NOMO-1 treated with DMSO at 0.1 percent for 48 hours (cell line): ENCODE data around the gene TCERG1L.
"Not testable (repeated sequence)": the region's sequence is repeated elsewhere in the genome, so short reads cannot be mapped to it uniquely, and the experiment has no call there.

ENCODE experiments used
- DNase-seq: peaks from one replicate; lab custom pipeline; 2025; ENCODE audit not compliant: unreplicated experiment; lab: John Stamatoyannopoulos, UW

Gene TCERG1L

DNA sequence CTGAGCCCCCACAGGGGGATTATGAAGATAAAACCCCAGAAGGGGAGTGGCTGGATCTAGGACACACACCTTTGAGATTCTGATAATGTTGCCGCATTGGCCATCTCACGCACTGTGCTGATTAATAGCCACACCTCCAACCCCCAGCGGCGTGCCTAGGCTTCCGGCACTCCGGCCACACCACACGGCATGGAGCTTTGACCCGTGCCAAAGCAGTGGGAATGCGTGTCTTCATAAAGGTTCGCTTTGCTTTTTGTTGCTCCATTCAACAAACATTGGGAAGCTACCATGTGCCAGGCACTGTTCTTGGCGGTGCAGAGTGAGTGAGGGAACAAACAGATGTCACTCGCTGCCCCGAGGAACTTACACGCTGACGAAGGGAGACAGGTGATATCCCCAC is 117.6 kb downstream of the TCERG1L start:
- no peak for DNase-seq

DNA sequence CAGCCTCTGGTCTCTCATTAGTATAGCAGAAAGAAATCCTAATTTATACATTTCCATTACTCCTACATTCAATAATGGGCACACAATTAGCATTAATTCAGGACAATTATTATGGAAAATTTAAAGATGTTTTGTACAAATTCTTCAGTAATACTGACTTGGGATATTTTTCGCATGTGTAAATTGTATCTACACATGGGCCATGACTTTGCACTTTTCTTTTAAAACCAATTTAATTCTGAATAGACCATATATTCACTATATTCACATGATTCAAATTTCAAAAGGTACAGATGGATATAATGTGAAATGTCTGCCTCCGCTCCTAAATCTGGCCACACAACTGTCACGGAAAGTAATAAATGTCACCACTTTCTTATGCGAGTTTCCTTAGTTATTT is 123.0 kb downstream of the TCERG1L start:
- no peak for DNase-seq

DNA sequence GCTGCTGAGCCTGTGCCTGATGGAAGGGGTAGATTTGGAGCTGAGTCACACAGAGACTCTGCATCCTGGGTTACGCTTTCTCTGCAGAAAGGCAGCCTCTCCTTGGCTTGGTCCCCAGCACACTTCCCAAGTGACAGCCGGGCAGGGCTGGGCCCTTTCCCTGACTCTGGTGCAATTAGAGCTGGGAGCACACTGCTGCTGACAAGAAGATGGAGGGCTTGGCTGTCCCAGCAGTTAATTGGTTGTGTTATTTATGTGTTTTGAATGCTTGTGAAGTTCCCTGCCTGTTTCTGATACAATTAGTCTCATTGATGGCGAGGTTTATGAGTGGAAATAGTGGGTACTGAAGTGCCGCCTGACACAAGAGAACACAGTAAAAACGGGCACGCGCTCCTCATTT is 123.6 kb downstream of the TCERG1L start:
- DNase-seq, result no peak

DNA sequence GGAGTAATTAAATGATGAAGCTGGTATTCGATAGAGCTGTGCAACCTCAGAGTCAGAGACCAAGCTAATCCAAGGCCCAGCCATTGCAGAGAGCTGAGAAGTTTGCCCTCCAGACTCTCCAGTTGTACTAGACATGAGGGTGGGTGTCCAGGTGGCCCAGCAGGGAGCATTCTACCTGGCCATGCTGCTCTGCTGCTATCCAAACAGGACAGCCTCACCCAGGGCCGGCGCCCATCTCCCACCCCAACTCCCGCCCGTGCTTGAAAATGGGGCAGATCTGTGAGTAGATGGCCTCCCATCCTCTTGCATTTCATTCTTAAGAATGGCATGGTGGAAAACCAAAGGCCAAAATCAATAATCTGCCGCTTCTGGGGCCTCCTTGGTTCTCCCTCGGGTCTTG is 124.2 kb downstream of the TCERG1L start:
- no peak for DNase-seq

DNA sequence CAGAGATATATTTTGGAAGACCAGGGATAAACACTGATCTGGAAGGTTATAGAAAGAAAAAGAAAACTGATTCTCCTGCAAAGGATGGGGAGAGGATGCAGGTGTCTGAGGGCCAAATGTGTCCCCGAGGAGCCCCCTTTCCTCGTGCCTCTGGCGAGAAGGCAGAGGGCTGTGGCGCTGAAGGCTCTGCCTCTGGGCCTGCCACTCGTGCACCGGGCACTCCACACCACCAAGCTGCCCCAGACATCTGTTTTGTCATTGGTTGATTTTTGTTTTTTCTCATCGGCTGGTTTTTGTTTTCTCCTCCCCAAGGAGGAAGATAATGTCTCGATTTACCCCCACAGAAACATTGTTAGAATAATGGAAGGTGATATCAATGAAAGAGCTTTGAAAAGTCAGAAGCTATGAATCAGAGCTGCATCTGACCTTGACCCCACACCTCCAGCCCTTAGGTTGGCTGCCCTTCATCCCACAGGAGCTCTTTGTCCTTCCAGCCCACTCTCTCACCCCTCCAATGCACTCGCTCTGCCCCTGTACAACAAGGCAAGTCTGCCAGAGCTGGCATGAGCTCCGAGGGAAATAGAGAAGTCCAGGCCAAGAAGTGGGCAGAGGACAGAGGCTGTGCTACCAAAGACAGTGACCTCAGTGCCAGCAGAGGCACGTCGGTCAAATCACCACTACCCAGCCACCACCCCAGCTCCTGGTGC is 124.8 kb downstream of the TCERG1L start:
- no peak for DNase-seq

DNA sequence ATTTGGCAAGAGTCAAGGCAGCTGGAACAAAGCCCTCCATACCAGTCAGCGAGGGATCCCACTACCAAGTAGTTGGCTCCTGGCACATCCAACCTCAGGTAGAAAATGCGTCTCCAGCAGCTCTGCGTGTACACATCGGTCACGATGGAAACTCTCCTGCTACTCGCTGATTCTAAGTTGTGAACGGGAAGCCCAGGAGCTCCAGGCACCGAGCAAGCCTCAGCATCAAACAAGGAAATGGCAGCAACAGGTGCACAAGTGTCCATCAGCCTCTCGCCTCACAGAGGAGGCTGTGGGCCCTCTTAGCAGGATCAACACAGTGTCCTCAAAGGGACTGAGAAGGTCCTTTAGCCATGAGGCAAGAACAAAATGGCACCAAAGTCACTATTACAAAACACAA is 127.0 kb downstream of the TCERG1L start:
- DNase-seq, result no peak

DNA sequence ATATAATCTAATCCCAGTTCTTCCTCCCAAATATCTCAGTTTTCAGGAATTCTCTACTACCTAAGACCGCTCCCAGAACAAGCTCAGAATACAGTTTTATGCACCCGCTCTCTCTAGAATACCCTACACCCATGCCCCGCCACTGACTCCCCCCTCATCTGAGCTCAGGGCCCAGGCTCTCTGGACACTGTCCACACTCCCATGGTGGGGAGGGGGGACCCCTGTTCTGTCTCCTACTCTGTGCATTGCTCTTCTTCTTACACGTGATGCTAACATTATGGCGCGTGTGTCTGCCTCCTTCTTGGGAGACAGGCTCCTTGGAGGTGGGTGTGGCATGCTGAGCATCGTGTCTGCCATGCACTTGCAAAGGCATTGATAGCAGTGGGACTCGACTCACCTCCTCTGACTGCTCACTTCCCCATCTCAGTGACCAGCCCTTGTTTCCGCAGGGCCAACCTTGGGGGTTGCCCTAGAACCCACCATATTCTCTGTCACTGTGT is 127.9 kb downstream of the TCERG1L start:
- no peak for DNase-seq

DNA sequence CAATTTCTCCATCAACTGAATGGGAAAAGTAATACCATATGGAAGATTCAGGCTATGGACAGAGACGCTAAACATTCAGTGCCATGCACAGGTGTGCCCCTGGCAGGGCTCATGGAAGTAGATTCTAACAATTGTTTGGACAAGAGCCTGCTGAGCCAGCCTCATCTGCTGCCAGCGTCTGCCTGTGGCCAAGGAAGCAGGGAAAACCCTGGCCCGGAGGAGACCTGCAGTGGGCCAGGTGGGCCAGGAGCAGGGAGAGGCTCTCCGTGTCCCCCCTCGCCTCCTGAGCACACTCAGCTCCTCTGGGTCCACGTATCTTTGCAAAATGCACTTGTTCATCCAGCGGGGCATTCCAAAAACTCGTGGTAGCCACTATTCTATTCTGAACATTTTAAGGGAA is 130.1 kb downstream of the TCERG1L start:
- no peak for DNase-seq

DNA sequence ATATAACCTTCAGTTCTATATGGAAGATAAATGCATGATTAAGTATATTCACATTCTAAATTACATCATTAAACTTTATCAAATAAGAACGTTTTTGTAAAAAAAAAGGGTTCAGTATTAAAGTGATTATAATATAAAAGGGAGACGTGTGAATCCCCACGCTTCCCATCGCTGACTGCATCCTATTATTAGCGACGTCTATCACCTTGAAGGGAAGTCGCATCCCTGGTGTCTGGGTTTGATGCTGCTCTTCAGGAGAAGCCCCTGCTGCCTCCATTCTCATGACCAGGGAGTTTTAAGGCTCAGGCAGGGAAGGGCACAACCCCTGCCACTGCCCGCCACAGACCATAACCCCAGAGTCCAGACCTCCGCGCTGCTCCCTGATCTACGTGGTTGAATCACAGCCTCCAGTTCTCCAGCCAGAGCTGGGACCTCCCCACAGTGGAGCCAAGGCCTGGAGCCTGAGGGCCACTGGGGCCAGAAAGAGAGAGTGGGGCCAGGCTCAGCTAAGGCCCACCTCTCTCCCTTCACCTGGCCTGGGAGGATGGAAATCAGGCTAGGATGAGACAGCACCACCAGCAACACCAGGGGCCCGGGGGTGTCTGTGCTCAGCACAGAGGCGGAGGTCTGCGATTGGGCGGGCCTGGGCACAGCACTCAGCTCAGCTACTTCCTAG is 130.6 kb downstream of the TCERG1L start:
- DNase-seq, result no peak

DNA sequence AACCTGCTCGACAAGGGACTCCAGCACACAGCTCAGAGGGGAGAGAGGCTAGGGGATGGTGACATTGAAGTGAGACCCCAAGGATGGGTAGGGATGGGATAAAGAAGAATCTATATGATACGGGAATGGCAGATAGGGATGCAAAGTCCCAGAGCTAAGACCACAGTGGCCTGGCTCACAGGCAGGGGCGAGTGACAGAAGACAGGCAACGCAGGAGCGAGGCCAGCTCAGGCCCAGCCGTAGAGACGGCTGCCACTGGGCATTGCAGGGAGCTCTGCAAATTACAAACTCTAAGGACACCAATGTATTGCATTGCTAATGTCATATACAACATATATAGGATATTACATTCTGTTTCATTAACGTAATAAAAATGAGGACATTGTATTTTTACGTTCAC is 131.4 kb downstream of the TCERG1L start:
- no peak for DNase-seq

DNA sequence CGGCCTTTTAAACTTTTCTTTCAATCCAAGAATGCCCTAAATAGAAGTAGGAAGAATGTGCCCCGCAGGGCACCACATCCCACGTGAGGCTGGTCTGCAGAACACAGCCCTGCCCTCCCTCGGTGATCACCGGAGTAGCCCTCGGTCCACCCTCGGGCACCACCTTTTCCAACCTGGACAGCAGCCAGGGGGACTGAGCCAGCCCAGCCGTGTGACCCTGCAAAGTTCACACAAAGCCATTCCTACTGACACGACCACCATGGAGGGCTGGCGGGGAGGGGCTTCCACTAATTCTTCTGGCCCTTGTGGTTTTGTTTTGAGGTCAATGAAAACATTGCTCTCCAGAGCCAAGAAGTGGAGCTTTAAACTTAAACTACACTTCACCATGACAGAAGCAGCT is 132.2 kb downstream of the TCERG1L start:
- DNase-seq, result no peak

DNA sequence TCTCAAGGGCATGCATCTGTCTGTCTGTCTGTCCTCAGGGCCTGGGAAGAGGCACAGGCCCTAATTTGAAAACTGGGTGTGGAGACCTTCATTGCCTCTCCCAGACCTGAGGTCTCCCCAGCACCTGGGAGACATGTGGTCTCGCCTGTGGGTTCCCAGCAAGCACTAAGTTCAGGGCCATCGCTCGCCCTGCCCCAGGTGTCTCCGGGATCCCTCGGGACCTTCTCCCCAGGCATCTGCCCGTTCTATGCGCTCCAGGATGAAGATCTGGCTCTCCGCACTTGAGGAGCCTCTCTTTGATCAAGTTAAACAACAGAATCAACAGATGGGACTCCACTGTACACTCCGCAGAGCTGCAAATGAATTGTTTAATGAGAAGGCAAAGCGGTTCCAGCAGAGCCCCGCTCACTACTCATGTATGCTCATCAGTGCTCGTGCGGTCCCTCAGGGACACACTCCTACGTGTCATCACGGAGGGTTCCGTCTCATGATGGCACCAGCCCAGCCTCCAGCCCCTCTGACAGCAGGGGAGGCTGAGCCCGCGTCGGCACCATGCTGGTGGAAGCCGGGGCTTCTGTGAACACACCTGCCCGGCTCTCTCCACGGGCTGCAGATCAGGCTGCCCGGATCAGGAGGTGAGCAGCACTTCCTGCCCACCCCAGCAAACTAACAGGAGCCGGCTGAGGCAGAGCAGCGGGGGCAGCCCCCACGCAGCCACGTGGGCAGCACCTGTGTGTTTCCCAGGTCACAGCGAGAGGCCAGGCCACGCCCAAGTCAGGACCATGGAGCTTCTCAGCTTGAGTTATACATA is 132.8 kb downstream of the TCERG1L start:
- no peak for DNase-seq

DNA sequence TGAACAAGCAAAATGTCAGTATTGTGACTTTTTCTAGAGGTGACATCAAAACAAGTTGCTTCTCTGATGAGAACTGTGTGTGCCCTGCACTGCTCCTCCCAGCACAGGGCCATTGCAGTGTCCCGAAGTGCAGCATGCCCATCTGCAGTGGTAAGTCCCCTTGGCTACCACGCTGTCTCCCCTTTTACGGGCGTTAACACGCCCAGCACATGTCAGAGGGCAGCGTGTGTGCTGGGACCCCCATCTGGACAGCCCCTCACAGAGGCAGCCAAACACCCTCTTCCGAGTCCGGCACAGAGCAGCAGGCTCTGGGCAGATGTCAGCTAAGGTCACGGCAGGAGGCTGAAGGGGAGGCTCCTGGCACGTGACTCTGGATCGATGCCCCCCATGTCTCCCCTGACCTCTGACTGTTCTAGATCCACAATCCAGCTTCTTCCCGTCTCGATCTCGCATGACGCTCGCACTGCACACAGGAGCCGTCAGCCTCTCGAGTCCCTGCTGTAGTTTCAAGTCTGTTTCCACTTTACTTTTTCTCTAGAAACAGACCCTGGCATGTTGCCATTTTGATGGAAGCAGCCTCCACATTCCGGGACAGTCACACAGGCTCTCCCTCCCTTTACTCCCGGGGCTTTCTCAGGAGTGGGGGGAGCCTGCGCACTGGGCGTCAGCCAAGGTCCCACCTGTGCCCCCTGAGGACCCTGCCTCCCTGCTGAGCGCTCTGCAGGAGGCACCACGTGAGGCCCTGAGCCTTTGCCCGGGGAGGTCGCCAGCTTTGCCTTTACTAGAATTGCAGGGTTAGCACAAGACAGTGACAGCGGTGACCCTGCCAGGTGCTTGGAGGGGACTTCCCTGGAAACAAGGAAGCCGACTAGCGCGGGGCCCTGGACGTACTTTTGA is 133.8 kb downstream of the TCERG1L start:
- no peak for DNase-seq

DNA sequence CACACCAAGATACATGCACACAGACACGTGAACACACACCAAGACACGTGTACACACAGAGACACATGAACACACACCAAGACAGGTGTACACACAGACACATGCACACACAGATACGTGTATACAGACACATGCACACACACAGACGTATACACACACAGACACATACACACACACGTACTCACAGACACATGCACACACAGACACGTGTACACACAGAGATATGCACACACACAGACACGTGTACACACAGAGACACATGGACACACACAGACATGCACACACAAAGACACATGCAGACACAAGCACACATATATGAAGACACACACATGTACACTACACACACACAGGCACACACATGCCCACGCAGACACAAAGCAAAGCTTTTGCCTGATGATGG is 134.6 kb downstream of the TCERG1L start:
- no peak for DNase-seq

DNA sequence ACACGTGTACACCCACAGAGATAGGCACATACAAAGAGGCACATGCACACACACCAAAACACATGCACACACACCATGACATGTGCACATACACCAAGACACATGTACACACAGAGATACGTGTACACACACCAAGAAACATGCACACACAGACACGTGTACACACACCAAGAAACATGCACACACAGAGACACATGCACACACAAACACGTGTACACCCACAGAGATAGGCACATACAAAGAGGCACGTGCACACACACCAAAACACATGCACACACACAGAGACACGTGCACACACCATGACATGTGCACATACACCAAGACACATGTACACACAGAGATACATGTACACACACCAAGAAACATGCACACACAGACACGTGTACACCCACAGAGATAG is 135.2 kb downstream of the TCERG1L start:
- DNase-seq, result not testable (repeated sequence)

DNA sequence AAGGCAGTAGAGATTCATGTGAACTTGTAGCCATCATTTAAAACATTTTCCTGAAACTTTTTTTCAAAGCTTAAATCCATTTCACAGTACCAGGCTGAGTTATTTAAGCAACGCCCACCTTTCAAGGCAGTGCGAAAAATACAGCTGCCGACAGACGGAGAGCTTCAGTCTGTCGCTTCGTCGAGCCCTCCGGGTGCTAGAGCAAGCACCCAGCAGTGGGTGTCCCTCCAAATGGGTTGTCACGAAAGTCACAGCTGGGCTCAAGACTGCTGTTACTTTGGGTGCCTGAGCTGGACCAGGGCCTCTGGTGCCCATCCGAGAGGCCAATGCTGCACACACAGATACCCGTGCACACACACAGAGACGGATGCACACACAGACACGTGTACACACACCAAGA is 135.6 kb downstream of the TCERG1L start:
- no peak for DNase-seq

DNA sequence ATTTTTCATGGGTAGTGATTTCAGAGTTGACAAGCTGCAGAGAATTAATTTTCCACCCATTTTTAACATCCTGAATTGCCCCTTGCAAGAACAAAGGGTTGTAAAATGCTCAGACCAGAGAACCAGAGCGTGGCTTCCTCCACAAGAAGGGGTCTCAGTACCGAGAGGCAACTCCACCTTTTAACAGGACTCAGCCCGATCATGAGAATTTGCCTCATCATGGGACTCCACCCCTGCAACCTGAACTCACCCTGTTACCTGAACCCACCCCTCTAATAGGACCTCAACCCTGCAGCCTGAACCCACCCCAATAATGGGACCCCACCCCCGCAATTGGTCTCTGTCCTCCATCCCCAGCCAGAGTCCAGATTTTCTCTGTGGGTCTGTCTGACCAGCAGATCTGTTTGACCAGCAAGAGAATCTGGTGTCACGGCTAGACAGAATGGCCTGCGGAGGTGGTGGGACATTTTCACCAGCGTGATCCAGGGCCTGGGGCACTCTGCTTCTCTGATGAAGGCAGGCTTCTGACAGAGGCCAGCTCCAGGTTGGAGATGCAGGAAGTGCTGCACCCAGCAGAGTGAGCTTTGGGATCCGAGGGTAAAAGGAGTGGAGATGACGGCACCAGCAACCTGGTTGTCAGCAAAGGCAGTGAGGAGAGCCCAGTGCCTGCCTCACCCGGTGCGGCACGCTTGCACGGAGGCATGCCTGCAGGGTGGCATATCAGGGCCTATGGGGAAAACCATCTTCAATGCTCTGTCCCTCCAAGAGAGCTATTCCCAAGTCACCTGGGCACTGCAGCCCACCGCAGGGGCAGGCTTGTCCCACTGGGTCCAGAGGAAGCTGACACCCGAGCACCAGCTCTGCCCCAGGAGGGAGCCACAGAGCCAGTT is 136.6 kb downstream of the TCERG1L start:
- no peak for DNase-seq

DNA sequence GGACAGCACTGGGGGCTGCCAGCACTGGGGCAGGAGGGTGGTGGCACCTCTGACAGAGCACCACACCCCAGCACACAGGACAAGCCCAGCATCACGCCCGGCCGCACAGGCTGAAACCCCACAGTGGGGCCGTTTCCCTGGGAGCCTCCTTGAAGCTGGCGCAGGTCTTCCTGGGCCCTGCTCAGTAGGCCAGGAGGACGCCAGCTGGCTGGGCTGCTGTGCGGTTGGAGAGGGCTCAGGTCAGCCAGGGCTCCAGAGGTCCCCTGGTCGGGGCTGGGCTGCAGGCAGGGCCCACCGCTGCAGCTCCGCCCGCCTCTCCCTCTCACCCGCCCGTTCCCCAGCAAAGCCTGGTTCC is 137.3 kb downstream of the TCERG1L start:
- DNase-seq, result no peak

DNA sequence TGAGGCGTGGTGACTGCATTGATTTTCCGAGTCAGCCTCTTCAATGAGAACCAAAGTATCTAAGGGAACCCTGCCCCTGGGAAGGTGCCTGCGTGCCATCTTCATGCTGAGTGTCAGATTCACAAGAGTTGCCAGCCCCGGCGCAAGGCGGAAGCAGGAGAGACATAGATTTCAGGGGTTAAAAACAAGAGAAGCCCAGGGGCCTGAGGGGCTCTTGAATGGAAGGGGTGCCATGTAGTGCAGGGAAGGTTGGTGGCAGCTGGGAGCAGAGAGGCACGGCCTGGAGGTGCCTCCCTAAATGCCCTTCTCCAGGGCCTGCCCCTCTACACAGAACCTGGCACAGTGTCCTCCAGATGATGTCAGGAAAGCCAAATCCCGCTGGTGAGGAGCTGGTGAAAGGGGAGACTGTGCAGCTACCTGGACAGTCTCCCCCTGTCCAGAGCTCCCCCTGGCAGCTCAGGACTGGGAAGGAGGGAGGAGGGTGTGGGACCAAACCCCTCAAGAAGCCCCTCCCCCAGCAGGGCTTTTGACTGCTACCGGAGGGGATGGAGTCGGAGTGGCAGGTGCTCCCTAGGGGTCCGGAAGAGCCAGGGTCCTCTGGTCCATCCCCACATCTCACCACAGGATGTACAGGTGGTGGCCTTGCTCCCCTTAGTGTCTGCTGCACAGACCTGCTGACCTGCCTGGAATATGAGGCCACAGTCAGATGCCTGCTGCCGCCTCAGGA is 137.9 kb downstream of the TCERG1L start:
- DNase-seq, result no peak
